Omental fat pad (tissue), 4 donors: ENCODE measurements around the gene NTS. TPM values are rescaled to one million over a fixed set of nuclear protein-coding genes. Genes with fewer than 3 reads are reported as not detected.

Source experiments
- ATAC-seq: fragments of 150-250 bp; one replicate; pipeline ENCODE4 v1.9.1; 2016; ENCODE audit warnings: mild to moderate bottlenecking, moderate library complexity; ENCODE audit not compliant: low FRiP score
- DNase-seq: peaks from one replicate; pipeline ENCODE4 v3.0.0-alpha.2; 2019; ENCODE audit warnings: low spot score
- total RNA-seq, 4 donors: library from RNA; depleted of rRNA; stranded (reverse); fragments of >200 nt; gene quantifications; one replicate each; pipeline ENCODE4 v1.1.0, GENCODE V29; 2016
- TF ChIP-seq, protein P1 (sequence below), 3 donors: fragments of 450-650 bp; IDR thresholded peaks; one replicate each; pipeline ENCODE4 v1.5.1; 2016 to 2017; ENCODE audit warnings: antibody characterized with exemption in 3 of 3, mild to moderate bottlenecking in 3 of 3, moderate library complexity in 2 of 3

Gene NTS
- total RNA-seq, 4 donors from 2014 or later: 0.46 to 25.1 TPM; not detected in 2

DNA sequence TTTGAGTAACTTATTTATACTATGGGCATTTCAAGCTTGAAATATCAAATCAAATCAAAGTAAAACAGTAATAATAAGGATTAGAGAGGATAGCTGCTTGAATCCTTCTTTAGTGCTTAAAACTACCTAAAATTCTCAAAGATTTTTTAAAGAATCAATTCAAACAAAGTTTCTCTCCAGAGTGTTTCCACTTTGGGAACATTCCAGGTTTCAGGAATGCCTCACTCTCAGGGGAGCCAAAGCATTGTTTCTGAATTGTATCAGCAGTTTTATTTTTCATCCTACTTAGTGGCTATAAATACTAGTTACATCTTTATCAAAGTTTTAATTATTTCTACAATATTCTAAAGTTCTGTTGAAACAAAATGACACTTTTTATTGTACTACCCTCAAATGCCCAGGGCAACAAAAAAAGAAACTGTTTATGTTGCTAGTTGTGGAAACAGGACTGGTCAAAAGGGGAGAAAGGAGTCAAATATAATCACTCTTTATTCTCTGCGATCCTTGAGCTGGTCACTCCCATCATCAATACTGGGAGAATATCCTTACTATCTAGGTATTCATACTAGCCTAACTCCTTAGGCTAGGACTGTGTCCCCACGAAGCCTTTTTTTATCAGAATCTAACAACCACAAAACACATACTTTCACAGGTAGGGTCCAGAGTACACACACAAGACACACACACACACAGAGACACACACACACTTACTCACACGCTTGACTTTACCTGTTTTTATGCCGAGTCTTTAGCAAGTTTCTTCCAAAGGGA is 38.5 kb upstream of the NTS start:
- no peak for DNase-seq
- TF ChIP-seq, protein P1, sequence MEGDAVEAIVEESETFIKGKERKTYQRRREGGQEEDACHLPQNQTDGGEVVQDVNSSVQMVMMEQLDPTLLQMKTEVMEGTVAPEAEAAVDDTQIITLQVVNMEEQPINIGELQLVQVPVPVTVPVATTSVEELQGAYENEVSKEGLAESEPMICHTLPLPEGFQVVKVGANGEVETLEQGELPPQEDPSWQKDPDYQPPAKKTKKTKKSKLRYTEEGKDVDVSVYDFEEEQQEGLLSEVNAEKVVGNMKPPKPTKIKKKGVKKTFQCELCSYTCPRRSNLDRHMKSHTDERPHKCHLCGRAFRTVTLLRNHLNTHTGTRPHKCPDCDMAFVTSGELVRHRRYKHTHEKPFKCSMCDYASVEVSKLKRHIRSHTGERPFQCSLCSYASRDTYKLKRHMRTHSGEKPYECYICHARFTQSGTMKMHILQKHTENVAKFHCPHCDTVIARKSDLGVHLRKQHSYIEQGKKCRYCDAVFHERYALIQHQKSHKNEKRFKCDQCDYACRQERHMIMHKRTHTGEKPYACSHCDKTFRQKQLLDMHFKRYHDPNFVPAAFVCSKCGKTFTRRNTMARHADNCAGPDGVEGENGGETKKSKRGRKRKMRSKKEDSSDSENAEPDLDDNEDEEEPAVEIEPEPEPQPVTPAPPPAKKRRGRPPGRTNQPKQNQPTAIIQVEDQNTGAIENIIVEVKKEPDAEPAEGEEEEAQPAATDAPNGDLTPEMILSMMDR (IDR thresholded peaks at IDR 0.05): no peak
- ATAC-seq: peak; percentile 56

DNA sequence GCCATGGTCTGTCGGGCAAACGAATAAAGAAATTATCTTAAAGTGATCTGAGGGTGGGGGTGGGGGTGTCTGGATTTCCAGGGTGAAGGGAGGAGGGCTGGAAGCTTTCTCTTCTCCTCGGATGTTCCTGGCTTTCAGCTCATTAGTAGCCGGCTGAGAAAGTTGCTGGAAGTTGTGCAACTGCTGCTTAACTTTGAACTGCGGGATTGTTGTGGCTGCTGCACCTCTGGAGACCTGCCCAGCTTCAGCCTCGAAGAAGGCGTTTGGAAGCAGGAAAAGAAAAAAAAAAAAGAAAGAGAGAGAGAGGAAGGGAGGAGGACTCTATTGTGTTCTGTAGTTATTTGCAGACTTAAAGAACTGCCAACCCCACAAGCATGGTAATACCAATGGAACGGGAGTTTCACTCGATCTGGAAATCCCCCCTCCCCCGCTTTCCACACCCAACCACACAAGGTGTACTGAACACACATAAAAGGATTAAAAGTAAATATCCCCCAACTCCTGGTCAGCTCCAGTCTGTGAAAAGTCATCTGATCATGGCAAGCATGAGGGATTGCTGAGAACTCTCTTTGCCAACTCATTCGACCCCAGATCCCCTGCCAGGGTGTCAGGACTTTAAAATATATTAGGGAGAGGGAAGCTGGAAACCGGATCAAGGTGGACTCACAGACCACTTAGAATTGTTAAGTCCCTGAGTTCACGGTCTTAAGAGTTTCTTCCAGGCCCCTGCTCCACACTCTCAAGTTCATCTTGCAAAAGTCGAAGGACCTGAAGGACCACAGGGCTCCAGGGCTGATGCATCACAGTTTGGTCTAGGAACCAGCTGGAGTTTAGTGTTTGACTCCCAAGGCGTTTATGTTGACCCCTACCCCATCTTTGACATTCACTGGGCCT is 37.7 kb upstream of the NTS start, which contains the start of gene RASSF9:
Gene RASSF9 (minus strand): TSS at position 213 of the 894 bp plus-strand sequence. CDS start 208 bp downstream, at position 5.
- DNase-seq (no peak), ATAC-seq (peak; percentile 82)
- TF ChIP-seq, protein P1 (IDR thresholded peaks at IDR 0.05): no peak

DNA sequence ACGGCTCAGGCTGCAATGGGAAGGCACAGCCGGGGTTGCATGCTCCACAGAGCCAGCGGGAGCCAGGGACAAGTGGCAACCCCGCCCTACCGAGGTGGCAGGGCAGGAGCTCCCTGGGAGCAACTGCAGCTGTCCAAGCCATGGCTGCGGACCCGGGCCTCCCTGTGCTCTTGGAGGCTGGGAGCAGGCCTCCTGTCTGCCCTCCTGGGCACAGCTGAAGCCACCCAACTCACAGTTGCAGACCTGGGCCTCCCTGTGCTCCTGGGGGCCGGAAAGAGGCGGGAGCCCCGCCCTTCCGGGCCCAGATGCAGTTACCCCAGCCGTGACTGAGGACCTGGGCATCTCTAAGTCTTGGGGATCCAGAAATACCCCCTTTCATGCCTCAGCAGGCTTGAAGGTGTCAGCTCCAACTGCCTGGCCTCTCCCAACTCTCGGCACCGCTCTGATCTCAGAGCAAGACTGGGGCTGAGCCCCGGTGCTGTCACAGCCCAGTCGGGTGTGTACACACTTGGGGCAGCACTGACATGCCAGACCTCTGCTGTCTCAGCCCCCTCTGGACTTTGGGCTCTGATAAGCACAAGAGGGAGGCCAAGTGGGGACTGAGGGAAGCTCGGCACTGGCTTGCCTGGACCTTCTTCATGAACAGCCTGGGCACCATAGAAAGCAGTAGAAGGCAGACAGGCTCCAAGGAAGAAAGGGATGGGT is 30.3 kb upstream of the NTS start:
- TF ChIP-seq, protein P1 (IDR thresholded peaks at IDR 0.05): no peak
- DNase-seq: no peak
- no peak for ATAC-seq

DNA sequence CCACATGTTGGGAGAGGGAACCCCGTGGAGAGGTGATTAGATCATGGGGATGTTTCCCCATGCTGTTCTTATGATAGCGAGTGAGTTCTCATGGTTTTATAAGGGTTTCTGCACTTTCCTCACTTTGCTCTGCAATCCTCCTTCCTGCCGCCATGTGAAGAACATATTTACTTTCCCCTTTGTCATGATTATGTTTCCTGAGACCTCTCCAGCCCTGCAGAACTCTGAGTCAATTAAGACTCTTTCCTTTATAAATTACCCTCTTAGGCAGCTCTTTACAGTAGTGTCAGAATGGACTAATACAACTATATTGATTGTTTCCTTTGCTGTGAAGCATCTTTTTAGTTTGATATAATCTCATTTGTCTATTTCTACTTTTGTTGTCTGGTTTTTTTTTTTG is 24.8 kb upstream of the NTS start:
- DNase-seq: no peak
- TF ChIP-seq, protein P1 (IDR thresholded peaks at IDR 0.05): no peak
- no peak for ATAC-seq

DNA sequence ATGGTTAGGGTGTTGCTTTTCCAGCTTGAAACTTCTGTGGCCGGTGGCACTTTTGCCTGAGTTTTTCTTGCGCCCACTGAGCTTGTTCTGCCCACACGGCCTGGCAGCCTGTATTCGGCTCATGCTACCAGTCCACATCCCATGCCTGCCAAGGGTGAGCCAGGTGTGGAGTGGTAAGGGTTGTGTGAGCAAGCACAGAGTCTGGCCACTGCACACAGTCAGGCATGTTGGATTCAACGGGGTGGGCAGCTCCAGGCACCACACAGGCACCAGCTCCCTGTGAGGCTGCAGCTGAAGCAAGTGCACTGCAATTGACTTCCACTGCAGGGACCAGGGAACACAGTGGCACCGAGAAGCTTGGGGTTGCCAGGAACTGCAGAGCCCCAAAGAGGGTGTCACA is 18.8 kb upstream of the NTS start:
- ATAC-seq (no peak), DNase-seq (no peak)
- TF ChIP-seq, protein P1 (IDR thresholded peaks at IDR 0.05): no peak

DNA sequence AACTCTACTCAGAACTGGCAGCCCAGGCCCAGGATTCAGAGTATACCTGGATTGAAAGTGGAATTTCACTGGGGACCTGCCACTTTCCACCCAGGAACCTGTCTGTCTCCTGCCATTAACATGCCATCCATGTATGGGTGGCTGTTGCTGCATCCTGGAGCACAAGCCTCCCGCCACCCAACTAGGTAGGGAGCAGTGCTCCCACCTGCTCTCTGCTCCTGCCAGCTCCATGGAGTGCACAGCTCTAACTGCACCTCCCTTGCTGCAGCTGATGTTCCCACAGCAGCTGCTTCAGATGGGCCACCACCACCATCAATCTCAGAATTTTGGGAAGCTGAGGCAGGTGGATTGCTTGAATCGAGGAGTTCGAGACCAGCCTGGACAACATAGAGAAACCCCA is 17.1 kb upstream of the NTS start:
- TF ChIP-seq, protein P1 (IDR thresholded peaks at IDR 0.05): no peak
- no peak for ATAC-seq
- no peak for DNase-seq
